Motor neuron (in vitro differentiated cells): ENCODE data around the gene INO80. TPM values are rescaled to one million over a fixed set of nuclear protein-coding genes. Genes with fewer than 3 reads are reported as not detected.
"Not testable (repeated sequence)": the region's sequence is repeated elsewhere in the genome, so short reads cannot be mapped to it uniquely, and the experiment has no call there.

Experiments
- ATAC-seq, 8 experiments: fragments of 200-7000 bp; cut with Tn5 transposase; replicated peaks in 6 of 8; 2 replicates each; pipeline ENCODE4 v1.8.0; 2021; ENCODE audit warnings: mild to moderate bottlenecking in 8 of 8, moderate library complexity in 8 of 8
- H3K27ac ChIP-seq, 2 donors: fragments of 250-450 bp; sonication (Bioruptor Pico); 2 replicates each; pipeline ENCODE4 v1.9.0; 2021; ENCODE audit warnings: antibody characterized with exemption in 2 of 2, mild to moderate bottlenecking in 2 of 2, moderate library complexity in 1 of 2
- H3K4me1 ChIP-seq, 2 donors: fragments of 250-450 bp; sonication (Bioruptor Pico); replicated peaks in 1 of 2; 2 replicates each; pipeline ENCODE4 v1.6.1; 2021; ENCODE audit warnings: antibody characterized with exemption in 2 of 2, mild to moderate bottlenecking in 2 of 2, moderate library complexity in 1 of 2
- H3K4me3 ChIP-seq, 5 donors: fragments of 250-450 bp; sonication (Bioruptor Pico); 2 replicates each; pipeline ENCODE4 v1.9.0; 2021; ENCODE audit warnings: antibody characterized with exemption in 5 of 5, mild to moderate bottlenecking in 5 of 5, moderate library complexity in 4 of 5
- WGBS, 10 experiments: fragments of 450-650 bp; shearing (Covaris generic); methylation state at CpG; one replicate each; pipeline ENCODE4 v1.0.0; 2022; 5-methylcytosine and 5-hydroxymethylcytosine counted together
- in situ Hi-C, 9 experiments: fragments of 400-800 bp; cut with MboI; loops; one replicate each; pipeline ENCODE4 v1.15.0; 2021; ENCODE audit warnings: low sequenced_read_pairs in 9 of 9, low pct_unique_long_range_greater_than_20kb in 2 of 9; ENCODE audit not compliant: unreplicated experiment in 9 of 9
- total RNA-seq, 8 experiments: library from RNA; unstranded; fragments of 300-600 nt; gene quantifications; 2 replicates each; pipeline versions ENCODE4 v1.2.3 to v1.2.4, GENCODE V29; 2022

The INO80 gene
- 10 to 100 TPM in 7 of 8 experiments, 1 to 10 TPM in 1; 8.0 to 25.8 (median 11.9) TPM for total RNA-seq

GRCh38 chr15:41116116-41116961 lies at the start of gene INO80:
Gene INO80 (minus strand): TSS chr15:41116280. CDS start chr15:41096310, 19,970 bp downstream.
- H3K4me3 ChIP-seq, result peak within 1 kb of the TSS; percentile 91 to 99 (median 95)
- peak; percentile 84 to 90 (median 86) for ATAC-seq
- in situ Hi-C loops, result no loop called here
- peak within 1 kb of the TSS; percentile 99 to 100 for H3K27ac ChIP-seq
- peaks cover 4 to 9% of the 10 kb centered on the region in 2 donors for H3K4me1 ChIP-seq
- 0 to 10% (median 1%) methylated on average over 2 to 14 of the region's 64 CpGs; no CpG with 5 or more reads in 2 of the 10 experiments for WGBS, 10 experiments

- in situ Hi-C loops, result no loop called here
- no peaks in the 10 kb centered on the region for H3K4me1 ChIP-seq
- no peak overlapping the region for H3K4me3 ChIP-seq
- ATAC-seq, result no peak
- 63 to 100% (median 100%) methylated on average over 1 of the region's 1 CpG; no CpG with 5 or more reads in 3 of the 10 experiments for WGBS, 10 experiments
- H3K27ac ChIP-seq, result no peak overlapping the region
Observed at GRCh38 chr15:41161736-41162135, 45.7 kb upstream of the INO80 start.

GRCh38 chr15:41161336-41161735 lies 45.3 kb upstream of the INO80 start:
- ATAC-seq, result no peak
- in situ Hi-C loops, result no loop called here
- no peaks in the 10 kb centered on the region for H3K4me1 ChIP-seq
- H3K27ac ChIP-seq, result no peak overlapping the region
- WGBS, 10 experiments, result 51 to 100% (median 80%) methylated on average over 1 to 6 of the region's 6 CpGs
- no peak overlapping the region for H3K4me3 ChIP-seq

- in situ Hi-C loops, result no loop called here
- no peak for ATAC-seq
- Histone ChIP-seq H3K4me1 (no peaks in the 10 kb centered on the region), H3K27ac (no peak overlapping the region), H3K4me3 (no peak overlapping the region)
- 56 to 100% (median 82%) methylated on average over 2 to 13 of the region's 15 CpGs for WGBS, 10 experiments
Observed at GRCh38 chr15:41160639-41161315, 44.7 kb upstream of the INO80 start.

GRCh38 chr15:41154412-41154811 lies 38.3 kb upstream of the INO80 start:
- in situ Hi-C loops, result no loop called here
- Histone ChIP-seq H3K4me3 (no peak overlapping the region), H3K4me1 (no peaks in the 10 kb centered on the region), H3K27ac (no peak overlapping the region)
- 17 to 100% (median 82%) methylated on average over 1 to 2 of the region's 2 CpGs; no CpG with 5 or more reads in 4 of the 10 experiments for WGBS, 10 experiments
- no peak for ATAC-seq

- Histone ChIP-seq H3K27ac (no peak overlapping the region), H3K4me3 (no peak overlapping the region), H3K4me1 (no peaks in the 10 kb centered on the region)
- in situ Hi-C loops, result no loop called here
- no peak for ATAC-seq
- 60 to 100% (median 83%) methylated on average over 2 to 3 of the region's 5 CpGs; no CpG with 5 or more reads in 5 of the 10 experiments for WGBS, 10 experiments
Observed at GRCh38 chr15:41153733-41154132, 37.7 kb upstream of the INO80 start.

- WGBS, 10 experiments, result 74 to 100% (median 97%) methylated on average over 1 to 4 of the region's 37 CpGs; no CpG with 5 or more reads in 7 of the 10 experiments
- in situ Hi-C loops, result no loop called here
- ATAC-seq, result no peak
Observed at GRCh38 chr15:41151451-41152005, 35.4 kb upstream of the INO80 start.

GRCh38 chr15:41150279-41150678 lies 34.2 kb upstream of the INO80 start:
- WGBS, 10 experiments, result 46 to 100% (median 91%) methylated on average over 1 to 4 of the region's 4 CpGs
- ATAC-seq, result no peak
- no peak overlapping the region for H3K27ac ChIP-seq
- in situ Hi-C loops, result no loop called here
- no peak overlapping the region for H3K4me3 ChIP-seq
- no peaks in the 10 kb centered on the region for H3K4me1 ChIP-seq

More at GRCh38 chr15:41151451-41152005, 35.4 kb upstream of the INO80 start:
- Histone ChIP-seq H3K27ac (no peak overlapping the region), H3K4me3 (no peak overlapping the region), H3K4me1 (no peaks in the 10 kb centered on the region)

- ATAC-seq, result no peak
- WGBS, 10 experiments, result 0 to 100% (median 58%) methylated on average over 1 to 2 of the region's 2 CpGs; no CpG with 5 or more reads in 1 of the 10 experiments
- Histone ChIP-seq H3K4me1 (no peaks in the 10 kb centered on the region), H3K27ac (no peak overlapping the region), H3K4me3 (no peak overlapping the region)
- in situ Hi-C loops, result no loop called here
Observed at GRCh38 chr15:41148065-41148464, 32.0 kb upstream of the INO80 start.

- no peaks in the 10 kb centered on the region for H3K4me1 ChIP-seq
- ATAC-seq, result peak in 3 of 8 experiments; percentile 60 to 93 (median 75)
- H3K27ac ChIP-seq, result no peak overlapping the region
- no peak overlapping the region for H3K4me3 ChIP-seq
- in situ Hi-C loops, result no loop called here
- WGBS, 10 experiments, result 14 to 100% (median 80%) methylated on average over 1 to 4 of the region's 5 CpGs; no CpG with 5 or more reads in 3 of the 10 experiments
Observed at GRCh38 chr15:41139619-41140018, 23.5 kb upstream of the INO80 start.

- 83 to 100% (median 96%) methylated on average over 1 to 7 of the region's 7 CpGs for WGBS, 10 experiments
- H3K27ac ChIP-seq, H3K4me1 ChIP-seq, ATAC-seq, H3K4me3 ChIP-seq, in situ Hi-C loops: not testable (repeated sequence)
Observed at GRCh38 chr15:41139112-41139511, 23.0 kb upstream of the INO80 start.

- in situ Hi-C loops, H3K4me1 ChIP-seq: not testable (repeated sequence)
- WGBS, 10 experiments, result 33 to 98% (median 92%) methylated on average over 4 to 6 of the region's 6 CpGs; no CpG with 5 or more reads in 1 of the 10 experiments
Observed at GRCh38 chr15:41135580-41135979, 19.5 kb upstream of the INO80 start.

GRCh38 chr15:41133454-41133853 lies 17.4 kb upstream of the INO80 start:
- Histone ChIP-seq H3K4me3 (no peak overlapping the region), H3K4me1 (no peaks in the 10 kb centered on the region), H3K27ac (no peak overlapping the region)
- WGBS, 10 experiments, result 40 to 97% (median 78%) methylated on average over 1 to 7 of the region's 10 CpGs; no CpG with 5 or more reads in 2 of the 10 experiments
- no peak for ATAC-seq
- in situ Hi-C loops, result no loop called here

More at GRCh38 chr15:41135580-41135979, 19.5 kb upstream of the INO80 start:
- H3K4me3 ChIP-seq, H3K27ac ChIP-seq, ATAC-seq: not testable (repeated sequence)
